Retinal pigment epithelial cell (primary cell): ENCODE results near the gene RPL14.
A peak's percentile ranks its signal among the peaks of the same experiment; 100 is the strongest.

Source experiments
- DNase-seq: peaks from one replicate; pipeline ENCODE4 v3.0.0-alpha.2; 2010; ENCODE audit warnings: low read depth
- H3K4me3 ChIP-seq: 2 replicates; pipeline ENCODE4 v1.5.1; 2011; ENCODE audit warnings: mild to moderate bottlenecking, low read length, control low read depth, moderate library complexity
- CTCF ChIP-seq: conservative IDR thresholded peaks from 2 replicates; pipeline ENCODE4 v1.5.1; 2011; ENCODE audit warnings: low read depth, low read length, control low read depth, inconsistent platforms

The RPL14 gene

GRCh38 chr3:40456940-40457823 lies at the start of gene RPL14:
Gene RPL14, plus strand, starts transcription at chr3:40457339. Its CDS starts 133 bp downstream, at chr3:40457472.
- peak within 1 kb of the TSS; percentile 97 for H3K4me3 ChIP-seq
- peak; percentile 89 for DNase-seq
- no peak for TF ChIP-seq CTCF

- H3K4me3 ChIP-seq, result no peak overlapping the region
- no peak for DNase-seq
- TF ChIP-seq CTCF, result no peak
Observed at GRCh38 chr3:40407611-40408010, 49.5 kb upstream of the RPL14 start.

GRCh38 chr3:40414270-40414669 lies 42.9 kb upstream of the RPL14 start:
- H3K4me3 ChIP-seq, result no peak overlapping the region
- no peak for TF ChIP-seq CTCF
- no peak for DNase-seq

- DNase-seq, result no peak
- no peak overlapping the region for H3K4me3 ChIP-seq
- TF ChIP-seq CTCF, result no peak
Observed at GRCh38 chr3:40417845-40418543, 39.1 kb upstream of the RPL14 start.

GRCh38 chr3:40422861-40423260 lies 34.3 kb upstream of the RPL14 start:
- no peak for DNase-seq
- TF ChIP-seq CTCF, result no peak
- H3K4me3 ChIP-seq, result no peak overlapping the region

- no peak overlapping the region for H3K4me3 ChIP-seq
- DNase-seq, result no peak
- TF ChIP-seq CTCF, result no peak
Observed at GRCh38 chr3:40427045-40427669, 30.0 kb upstream of the RPL14 start.
